Activated B cell treated with CpG ODN at 0.5 μM for 24 hours (primary cell): ENCODE data around the gene PNPT1. TPM values are rescaled to one million over a fixed set of nuclear protein-coding genes. Genes with fewer than 3 reads are reported as not detected.

Experiments
- ATAC-seq: fragments of 200-7000 bp; cut with Tn5 transposase; one replicate; pipeline ENCODE4 v1.10.0; 2021; ENCODE audit warnings: low read depth, mild to moderate bottlenecking, moderate library complexity
- CTCF ChIA-PET: fragments of 350-600 bp; sonication (Branson Sonifier 250); formaldehyde crosslinking; loops from one replicate; lab custom pipeline; 2021; ENCODE audit warnings: antibody characterized with exemption; lab: Charles Lee
- POLR2A ChIA-PET: fragments of 350-600 bp; sonication (Branson Sonifier 250); formaldehyde crosslinking; loops from one replicate; lab custom pipeline; 2021; ENCODE audit warnings: antibody characterized with exemption; lab: Charles Lee
- DNase-seq: peaks from one replicate; pipeline ENCODE4 v3.0.0; 2022
- H3K27ac Mint-ChIP-seq: one replicate; pipeline ENCODE4 v1.8.0; 2020; ENCODE audit warnings: mixed read lengths
- H3K27me3 Mint-ChIP-seq: one replicate; pipeline ENCODE4 v1.8.0; 2021; ENCODE audit warnings: mixed read lengths
- H3K36me3 Mint-ChIP-seq: one replicate; pipeline ENCODE4 v1.8.0; 2021; ENCODE audit warnings: low read depth, mixed read lengths
- H3K4me1 Mint-ChIP-seq: one replicate; pipeline ENCODE4 v1.8.0; 2021; ENCODE audit warnings: mixed read lengths
- H3K4me3 Mint-ChIP-seq: one replicate; pipeline ENCODE4 v1.8.0; 2020; ENCODE audit warnings: mild to moderate bottlenecking, mixed read lengths
- H3K9me3 Mint-ChIP-seq: one replicate; pipeline ENCODE4 v1.8.0; 2020; ENCODE audit warnings: mixed read lengths
- CTCF ChIP-seq: fragments of 200-600 bp; IDR thresholded peaks from one replicate; pipeline ENCODE4 v1.8.0; 2022; ENCODE audit warnings: antibody characterized with exemption, mild to moderate bottlenecking
- intact Hi-C: fragments of 100-400 bp; cut with micrococcal nuclease; formaldehyde crosslinking; loops from one replicate; pipeline ENCODE4 v1.15.1; 2024
- total RNA-seq: library from RNA; stranded (reverse); gene quantifications from 2 replicates; pipeline ENCODE4 v1.2.3, GENCODE V29; 2022

Gene PNPT1
- total RNA-seq, 1 donor from 2014 or later: 35.8 TPM

- Mint-ChIP-seq H3K4me3 (no peak overlapping the region), H3K27me3 (no peaks in the 10 kb centered on the region), H3K36me3 (peaks cover 50% of the 10 kb centered on the region), H3K4me1 (no peaks in the 10 kb centered on the region), H3K27ac (no peak overlapping the region), H3K9me3 (no peaks in the 10 kb centered on the region)
- CTCF ChIA-PET: interaction anchor here (0.7 kb wide), 1 partner anchor 49 kb away, joined by 3 read pairs; no protein-coding TSS in a partner anchor
- intact Hi-C loops: no loop called here
- DNase-seq (no peak), ATAC-seq (no peak)
- TF ChIP-seq CTCF: no peak
- POLR2A ChIA-PET: no interaction called here
Measured at GRCh38 chr2:55668956-55669355, 24.7 kb downstream of the PNPT1 start.

- Mint-ChIP-seq H3K4me1 (no peaks in the 10 kb centered on the region), H3K27me3 (no peaks in the 10 kb centered on the region), H3K4me3 (no peak overlapping the region), H3K36me3 (peaks cover 64% of the 10 kb centered on the region), H3K27ac (no peak overlapping the region), H3K9me3 (no peaks in the 10 kb centered on the region)
- TF ChIP-seq CTCF: no peak
- CTCF ChIA-PET: no interaction called here
- DNase-seq (no peak), ATAC-seq (no peak)
- POLR2A ChIA-PET: no interaction called here
- intact Hi-C loops: no loop called here
Measured at GRCh38 chr2:55653255-55653654, 40.4 kb downstream of the PNPT1 start.

GRCh38 chr2:55649211-55649610 is 44.4 kb downstream of the PNPT1 start:
- no peak overlapping the region for H3K27ac Mint-ChIP-seq
- intact Hi-C loops: no loop called here
- no peak overlapping the region for H3K4me3 Mint-ChIP-seq
- TF ChIP-seq CTCF: no peak
- peaks cover 62% of the 10 kb centered on the region for H3K36me3 Mint-ChIP-seq
- no peaks in the 10 kb centered on the region for H3K4me1 Mint-ChIP-seq
- POLR2A ChIA-PET: interaction anchor here (0.6 kb wide), 1 partner anchor 16 kb away, joined by 4 read pairs; no protein-coding TSS in a partner anchor
- H3K27me3 Mint-ChIP-seq: no peaks in the 10 kb centered on the region
- CTCF ChIA-PET: no interaction called here
- ATAC-seq: no peak
- no peak for DNase-seq
- H3K9me3 Mint-ChIP-seq: no peaks in the 10 kb centered on the region

DNA sequence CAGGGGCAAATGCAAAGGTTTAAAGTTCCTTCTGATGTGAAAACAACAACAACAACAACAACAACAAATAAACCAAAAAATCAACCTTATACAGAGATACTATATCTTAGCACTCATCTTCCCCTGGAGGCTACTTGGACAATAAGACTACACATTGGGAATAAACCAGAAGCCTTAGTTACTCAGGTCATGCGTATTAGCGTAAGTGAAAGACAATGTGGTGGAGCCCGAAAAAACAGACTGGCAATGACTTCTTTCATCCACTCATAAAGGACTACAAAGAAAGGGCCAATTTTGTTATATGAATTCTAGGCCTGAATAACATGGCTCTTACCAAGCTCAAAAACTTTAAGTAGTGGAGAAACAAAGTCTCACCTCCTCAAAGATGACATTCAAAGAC is 56.8 kb downstream of the PNPT1 start:
- no peak overlapping the region for H3K27ac Mint-ChIP-seq
- no peak for ATAC-seq
- intact Hi-C loops: loop anchor here (5.0 kb wide), 1 partner anchor 50 kb away; no protein-coding TSS in a partner anchor
- H3K4me1 Mint-ChIP-seq: no peaks in the 10 kb centered on the region
- H3K36me3 Mint-ChIP-seq: peaks cover 56% of the 10 kb centered on the region
- H3K4me3 Mint-ChIP-seq: no peak overlapping the region
- no peaks in the 10 kb centered on the region for H3K27me3 Mint-ChIP-seq
- no peak for DNase-seq
- CTCF ChIA-PET: no interaction called here
- H3K9me3 Mint-ChIP-seq: no peaks in the 10 kb centered on the region
- POLR2A ChIA-PET: interaction anchor here (0.7 kb wide), 1 partner anchor 24 kb away, joined by 3 read pairs; no protein-coding TSS in a partner anchor
- no peak for TF ChIP-seq CTCF

- intact Hi-C loops: no loop called here
- DNase-seq (no peak), ATAC-seq (no peak)
- Mint-ChIP-seq H3K27ac (no peak overlapping the region), H3K9me3 (no peaks in the 10 kb centered on the region), H3K27me3 (no peaks in the 10 kb centered on the region), H3K4me3 (no peak overlapping the region), H3K4me1 (peaks cover 24% of the 10 kb centered on the region), H3K36me3 (peaks cover 55% of the 10 kb centered on the region)
- POLR2A ChIA-PET: no interaction called here
- TF ChIP-seq CTCF: no peak
- CTCF ChIA-PET: no interaction called here
Measured at GRCh38 chr2:55628931-55629330, 64.7 kb downstream of the PNPT1 start.
